Activated naive CD4-positive, alpha-beta T cell treated with anti-CD3 and anti-CD28 coated beads, Interleukin-2, amount 10 ng/mL, durations not matched to agents 7 days and 5 days (primary cell): ENCODE data around the gene MTCL1.
A peak's percentile ranks its signal among the peaks of the same experiment; 100 is the strongest.

Source experiments
- CTCF ChIA-PET: fragments of 350-600 bp; sonication (Branson Sonifier 250); formaldehyde crosslinking; loops from one replicate; lab custom pipeline; 2021; ENCODE audit warnings: antibody characterized with exemption; lab: Charles Lee
- DNase-seq: peaks from one replicate; pipeline ENCODE4 v3.0.0-alpha.2; 2020
- H3K27ac Mint-ChIP-seq: one replicate; pipeline ENCODE4 v1.8.0; 2021; ENCODE audit warnings: mild to moderate bottlenecking, moderate library complexity, mixed read lengths
- H3K27me3 Mint-ChIP-seq: one replicate; pipeline ENCODE4 v1.8.0; 2021; ENCODE audit warnings: mild to moderate bottlenecking, mixed read lengths
- H3K36me3 Mint-ChIP-seq: one replicate; pipeline ENCODE4 v1.8.0; 2021; ENCODE audit warnings: mixed read lengths
- H3K4me1 Mint-ChIP-seq: one replicate; pipeline ENCODE4 v1.8.0; 2021; ENCODE audit warnings: mixed read lengths
- H3K4me3 Mint-ChIP-seq: one replicate; pipeline ENCODE4 v1.8.0; 2021; ENCODE audit warnings: mild to moderate bottlenecking, moderate library complexity, mixed read lengths
- H3K9me3 Mint-ChIP-seq: one replicate; pipeline ENCODE4 v1.8.0; 2021; ENCODE audit warnings: mixed read lengths

The MTCL1 gene

DNA sequence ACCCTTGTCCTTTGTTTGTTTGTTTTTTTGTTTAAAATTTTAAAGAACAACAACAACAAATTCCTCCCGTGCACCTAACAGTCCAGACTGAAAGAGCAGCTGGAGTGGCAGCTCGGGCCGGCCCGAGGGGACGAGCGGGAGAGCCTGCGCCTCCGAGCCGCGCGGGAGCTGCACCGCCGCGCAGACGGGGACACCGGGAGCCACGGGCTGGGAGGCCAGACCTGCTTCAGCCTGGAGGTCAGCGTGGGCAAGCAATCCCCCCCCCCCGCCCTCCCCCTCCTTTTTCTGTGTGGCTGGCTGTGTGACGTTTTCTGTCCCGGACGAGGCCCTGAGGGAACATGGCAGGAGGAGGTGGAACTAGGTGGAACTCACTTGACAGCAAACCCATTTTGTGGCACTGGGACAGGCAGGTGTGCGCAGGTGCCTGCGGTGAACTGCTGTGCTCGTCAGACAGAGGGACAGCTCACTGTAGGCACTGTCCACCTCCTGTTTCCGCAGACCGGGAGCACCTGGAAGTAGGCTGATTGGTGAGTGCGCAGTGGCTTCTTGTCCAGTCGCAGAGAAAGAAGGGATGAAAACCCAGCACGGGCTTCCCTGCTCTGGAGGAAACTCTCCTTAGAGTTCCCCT, 80.6 kb downstream of the MTCL1 start:
- Mint-ChIP-seq H3K27ac (no peak overlapping the region), H3K36me3 (no peaks in the 10 kb centered on the region), H3K4me1 (peaks cover 11% of the 10 kb centered on the region), H3K9me3 (no peaks in the 10 kb centered on the region), H3K4me3 (no peak overlapping the region), H3K27me3 (peaks cover 51% of the 10 kb centered on the region)
- CTCF ChIA-PET: interaction anchor here (0.7 to 1.4 kb wide), 2 partner anchors 89 to 920 kb away, joined by 3 to 8 read pairs; no protein-coding TSS in a partner anchor
- DNase-seq: no peak

DNA sequence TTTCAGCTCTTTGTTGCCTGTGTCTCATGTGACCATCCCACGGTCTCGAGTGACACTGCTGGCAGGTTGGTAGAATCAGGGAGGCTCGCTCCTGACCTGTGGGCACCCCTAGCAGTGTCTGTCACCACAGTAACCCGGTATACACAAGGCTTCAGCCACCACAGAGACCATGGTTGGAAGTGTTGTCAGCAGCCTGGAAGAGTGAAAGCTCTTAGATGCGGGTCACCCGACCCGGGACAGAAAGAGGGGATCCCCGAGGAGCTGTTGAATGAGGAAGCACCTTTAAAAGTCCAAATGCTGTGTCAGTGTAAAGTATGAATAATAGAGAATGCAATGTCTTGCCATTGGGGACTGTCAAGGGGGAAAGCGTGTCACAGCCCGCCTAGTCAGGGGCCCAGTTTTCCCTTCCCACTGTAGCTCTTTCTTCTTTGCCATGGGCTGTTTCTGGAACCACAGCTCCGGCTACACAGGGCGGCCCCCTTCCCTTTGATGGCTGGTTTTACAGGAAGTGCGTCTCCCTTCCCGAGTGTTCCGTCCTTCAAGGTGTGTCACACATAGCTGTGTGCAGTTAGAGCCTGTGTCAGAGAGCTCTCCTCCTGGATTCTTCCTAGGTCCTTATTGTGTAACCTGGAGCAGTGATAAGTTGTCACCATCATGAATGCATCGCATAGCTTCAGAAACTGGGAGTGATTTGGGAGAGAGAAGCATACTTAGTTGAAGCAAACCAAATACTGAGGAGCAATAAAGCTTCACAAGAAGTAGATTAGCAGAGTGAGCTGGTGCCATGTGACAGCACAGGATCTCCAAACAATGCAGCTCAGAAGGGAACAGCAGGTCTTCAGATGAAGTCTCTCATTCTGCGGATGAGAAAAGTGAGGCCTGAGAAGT, 81.4 kb downstream of the MTCL1 start:
- CTCF ChIA-PET: interaction anchor here (0.7 to 1.4 kb wide), 4 partner anchors 9 to 919 kb away, joined by 3 to 8 read pairs (median 3); no protein-coding TSS in a partner anchor
- Mint-ChIP-seq H3K27me3 (peaks cover 49% of the 10 kb centered on the region), H3K36me3 (no peaks in the 10 kb centered on the region), H3K27ac (no peak overlapping the region), H3K9me3 (no peaks in the 10 kb centered on the region), H3K4me1 (peaks cover 11% of the 10 kb centered on the region), H3K4me3 (no peak overlapping the region)
- peak; percentile 29 for DNase-seq

DNA sequence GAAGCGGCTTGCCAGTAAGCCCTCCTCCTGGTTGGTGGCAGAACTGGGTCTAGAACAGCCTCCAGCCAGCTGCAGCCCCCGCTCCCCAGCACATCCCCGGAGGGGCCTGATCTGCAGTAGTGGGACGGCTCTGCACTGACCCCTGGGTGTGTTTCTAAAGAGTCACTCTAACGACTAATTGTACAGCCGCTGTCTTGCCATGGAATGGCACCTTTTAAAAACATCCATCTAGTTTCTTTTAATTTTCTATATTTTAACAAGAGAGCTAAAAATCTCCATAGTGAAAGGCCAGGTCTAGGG, 82.0 kb downstream of the MTCL1 start:
- Mint-ChIP-seq H3K4me1 (peaks cover 11% of the 10 kb centered on the region), H3K27me3 (peaks cover 48% of the 10 kb centered on the region), H3K9me3 (no peaks in the 10 kb centered on the region), H3K4me3 (no peak overlapping the region), H3K36me3 (no peaks in the 10 kb centered on the region), H3K27ac (no peak overlapping the region)
- DNase-seq: no peak
- CTCF ChIA-PET: interaction anchor here (0.6 to 1.4 kb wide), 5 partner anchors 8 to 102 kb away, joined by 3 to 8 read pairs (median 3); no protein-coding TSS in a partner anchor

DNA sequence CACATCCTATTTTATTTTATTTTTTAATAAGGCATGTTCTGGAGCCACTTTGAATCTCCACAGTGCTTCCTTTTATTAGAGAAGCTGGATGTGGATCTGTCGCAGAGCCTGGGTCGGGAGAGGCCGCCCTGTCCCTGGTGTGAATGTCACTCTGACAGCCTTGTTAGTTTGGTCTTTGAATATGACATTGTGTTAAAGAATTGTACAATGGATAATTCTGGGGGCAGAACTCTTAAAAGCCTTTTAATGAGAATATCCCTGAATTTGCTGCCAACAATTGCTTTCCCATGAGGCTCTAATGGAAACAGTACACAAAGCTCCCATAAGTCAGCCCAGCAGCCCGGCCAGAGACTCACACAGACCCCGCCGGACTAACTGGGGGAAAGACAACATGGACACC, 82.4 kb downstream of the MTCL1 start:
- no peak overlapping the region for H3K27ac Mint-ChIP-seq
- H3K9me3 Mint-ChIP-seq: no peaks in the 10 kb centered on the region
- no peaks in the 10 kb centered on the region for H3K36me3 Mint-ChIP-seq
- peaks cover 11% of the 10 kb centered on the region for H3K4me1 Mint-ChIP-seq
- peaks cover 50% of the 10 kb centered on the region for H3K27me3 Mint-ChIP-seq
- H3K4me3 Mint-ChIP-seq: no peak overlapping the region
- CTCF ChIA-PET: interaction anchor here (0.6 to 1.3 kb wide), 2 partner anchors 10 to 20 kb away, joined by 3 read pairs; no protein-coding TSS in a partner anchor
- no peak for DNase-seq

DNA sequence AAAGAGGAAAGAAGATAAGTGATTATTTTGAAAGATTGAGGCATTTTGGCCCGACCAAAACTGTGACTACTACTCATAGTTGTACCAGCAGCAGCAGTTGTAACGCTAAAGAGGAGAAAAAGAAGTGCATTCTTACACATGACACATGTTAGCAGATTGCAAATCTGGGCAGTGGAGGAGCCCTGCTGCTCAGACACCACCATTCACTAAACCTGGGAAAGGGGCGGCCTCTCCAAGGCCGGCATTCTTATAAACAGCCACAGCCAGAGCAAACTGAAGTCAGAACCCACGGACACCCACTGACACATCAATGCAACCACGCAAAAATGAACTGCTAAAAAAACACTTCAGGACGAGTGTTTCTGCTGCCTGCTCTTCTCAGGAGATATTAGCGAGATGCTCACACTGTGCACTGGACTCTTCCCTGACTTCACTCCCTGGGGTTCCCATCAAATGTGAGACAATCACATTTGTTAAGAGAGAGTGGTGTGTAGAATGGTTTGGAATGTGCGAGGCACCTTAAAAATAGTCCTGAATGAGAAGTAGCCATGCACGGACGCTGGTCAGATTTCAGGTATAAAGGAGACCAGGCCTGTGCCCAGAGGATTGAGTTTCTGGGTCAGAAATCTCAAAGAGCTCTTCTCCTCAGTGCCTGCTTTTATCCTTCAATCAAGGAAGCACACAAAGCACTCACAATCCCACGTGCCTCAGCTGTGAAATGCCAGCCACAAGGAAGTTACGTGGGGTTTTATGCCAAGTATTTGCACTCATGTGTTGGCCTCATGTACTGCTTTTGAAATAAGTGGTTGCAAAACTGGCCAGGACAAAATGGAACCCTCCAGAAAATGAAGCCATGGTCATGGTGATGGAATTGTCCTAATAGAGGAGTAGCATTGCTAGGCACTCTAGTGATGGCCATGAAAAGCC, 83.4 kb downstream of the MTCL1 start:
- H3K4me1 Mint-ChIP-seq: peaks cover 11% of the 10 kb centered on the region
- H3K4me3 Mint-ChIP-seq: no peak overlapping the region
- no peak for DNase-seq
- no peak overlapping the region for H3K27ac Mint-ChIP-seq
- H3K9me3 Mint-ChIP-seq: no peaks in the 10 kb centered on the region
- peaks cover 43% of the 10 kb centered on the region for H3K27me3 Mint-ChIP-seq
- H3K36me3 Mint-ChIP-seq: no peaks in the 10 kb centered on the region
- CTCF ChIA-PET: interaction anchor here (1.3 kb wide), 1 partner anchor 19 kb away, joined by 3 read pairs; no protein-coding TSS in a partner anchor

DNA sequence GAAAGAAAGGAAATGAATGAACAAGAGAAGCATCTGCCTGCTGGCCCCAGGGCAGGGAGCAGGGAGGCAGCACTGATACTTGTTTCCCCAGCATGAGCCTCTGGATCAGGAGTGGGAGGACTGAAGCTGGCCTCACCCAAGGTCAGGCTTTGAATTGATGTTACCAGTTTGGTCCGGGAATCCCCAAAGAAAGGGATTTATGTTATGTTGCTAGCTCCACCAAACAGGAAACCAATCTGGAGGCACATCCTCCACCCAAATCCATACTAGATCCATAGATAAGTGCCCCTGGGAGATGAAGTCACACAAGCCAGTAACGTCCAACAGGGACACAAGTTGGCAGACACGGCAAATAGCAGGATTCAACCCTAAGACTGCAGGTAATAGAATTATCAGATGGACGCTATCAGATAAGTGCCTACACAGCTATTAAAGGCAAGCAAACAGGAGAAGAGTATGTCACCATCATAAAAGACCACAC, 85.9 kb downstream of the MTCL1 start:
- Mint-ChIP-seq H3K4me1 (peaks cover 16% of the 10 kb centered on the region), H3K9me3 (no peaks in the 10 kb centered on the region), H3K27me3 (peaks cover 54% of the 10 kb centered on the region), H3K27ac (no peak overlapping the region), H3K36me3 (no peaks in the 10 kb centered on the region), H3K4me3 (no peak overlapping the region)
- no peak for DNase-seq
- CTCF ChIA-PET: no interaction called here

DNA sequence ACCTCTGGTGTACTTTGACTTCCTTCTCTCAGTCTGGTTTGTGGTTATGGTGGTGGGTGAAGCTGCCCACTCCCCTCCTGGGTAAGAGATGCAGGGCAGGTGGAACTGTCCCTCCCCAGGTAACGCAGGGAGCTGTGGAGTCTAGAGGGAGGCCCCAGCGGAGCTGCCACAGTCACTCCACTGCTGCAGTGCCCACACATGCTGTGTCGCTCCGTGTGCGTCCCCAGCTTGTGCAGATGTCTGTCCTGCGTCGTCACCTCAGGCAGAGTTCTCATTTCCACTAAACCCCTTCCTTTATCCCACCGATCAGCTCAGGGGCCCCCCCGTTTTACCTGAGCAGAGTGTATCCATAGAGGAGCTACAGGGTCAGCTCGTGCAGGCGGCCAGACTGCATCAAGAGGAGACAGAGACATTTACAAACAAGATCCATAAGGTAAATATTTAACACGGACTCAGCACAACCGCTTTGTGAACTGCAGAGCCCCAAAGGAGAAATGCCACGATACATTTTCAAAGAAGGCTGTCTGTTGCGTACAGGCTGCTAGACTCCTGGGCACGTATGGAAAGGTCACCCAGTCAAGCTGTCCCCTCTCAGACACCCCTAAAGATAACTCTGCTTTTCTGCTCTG, 87.4 kb downstream of the MTCL1 start:
- Mint-ChIP-seq H3K27ac (no peak overlapping the region), H3K9me3 (no peaks in the 10 kb centered on the region), H3K36me3 (no peaks in the 10 kb centered on the region), H3K4me3 (no peak overlapping the region), H3K27me3 (peaks cover 46% of the 10 kb centered on the region), H3K4me1 (peaks cover 7% of the 10 kb centered on the region)
- DNase-seq: no peak
- CTCF ChIA-PET: interaction anchor here (0.7 kb wide), 1 partner anchor 97 kb away, joined by 3 read pairs; no protein-coding TSS in a partner anchor

DNA sequence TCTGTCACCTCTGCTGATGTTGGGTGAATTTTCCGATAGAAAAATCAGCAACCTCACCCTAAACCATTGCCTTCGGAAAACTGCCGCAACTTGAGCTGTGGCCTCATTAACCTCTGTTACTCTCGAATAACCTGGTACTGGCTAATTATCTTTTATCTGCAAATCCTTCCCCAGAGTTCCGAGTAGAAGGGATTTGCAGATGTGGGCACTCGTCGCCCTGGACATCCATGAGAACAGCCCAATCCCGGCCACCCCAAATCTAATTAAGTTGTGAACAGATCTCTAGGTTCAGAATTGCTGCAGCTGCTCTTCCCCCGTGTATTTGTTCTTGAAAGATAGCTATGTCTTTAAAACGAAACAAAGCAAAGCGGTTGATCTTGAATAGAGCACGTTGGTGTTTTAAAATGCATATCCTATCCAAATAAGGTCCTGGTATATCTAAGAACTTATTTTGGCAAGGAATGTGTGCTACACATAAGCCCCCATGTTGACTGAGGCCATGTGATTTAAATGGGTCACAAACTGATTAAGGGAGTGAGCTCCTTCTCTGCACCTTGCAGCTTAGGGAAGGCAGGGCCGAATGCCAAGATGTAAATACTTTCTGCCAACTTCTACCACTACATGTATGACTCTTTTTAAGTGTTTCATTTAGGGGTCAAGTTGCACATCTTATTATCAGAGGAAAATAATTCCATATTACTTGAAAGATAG, 88.2 kb downstream of the MTCL1 start:
- CTCF ChIA-PET: interaction anchor here (0.7 kb wide), 1 partner anchor 98 kb away, joined by 3 read pairs; no protein-coding TSS in a partner anchor

DNA sequence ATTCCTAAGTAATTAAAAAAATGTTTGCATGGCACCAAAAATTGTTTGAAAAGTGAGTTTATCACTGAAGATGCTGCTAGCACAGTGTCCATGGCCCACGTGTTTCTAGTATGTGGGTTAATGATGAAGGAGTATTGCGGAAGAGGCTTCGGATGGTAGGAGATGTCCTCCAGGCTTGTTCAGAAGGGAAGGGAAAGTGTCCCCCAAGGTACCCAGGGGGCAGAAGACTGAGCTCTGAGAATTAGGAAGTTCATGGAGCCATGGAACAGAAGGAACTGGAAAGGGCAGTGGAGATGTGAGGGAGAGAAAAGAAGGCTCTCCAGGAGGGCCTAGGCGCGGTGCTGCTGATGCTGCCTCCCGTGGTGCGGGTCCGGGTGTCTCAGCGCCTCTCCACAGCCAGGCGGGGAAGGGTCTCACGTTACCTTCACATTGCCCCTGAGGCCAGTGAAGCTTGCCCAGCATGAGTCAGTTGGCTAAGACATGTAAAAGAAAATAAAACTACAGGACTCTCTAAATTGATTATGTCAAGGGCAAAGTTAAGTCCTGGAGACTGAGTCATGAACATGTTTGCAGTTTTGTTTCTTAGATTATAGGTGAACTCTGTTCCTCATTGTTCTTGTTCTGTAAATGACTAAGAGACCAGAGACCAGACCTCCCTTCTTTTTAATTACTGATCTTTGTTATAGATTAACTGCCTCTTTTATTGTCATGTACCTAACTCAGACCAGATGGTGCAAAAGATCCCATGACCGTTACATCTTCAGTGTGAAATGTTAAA, 89.0 kb downstream of the MTCL1 start:
- no peak overlapping the region for H3K27ac Mint-ChIP-seq
- H3K27me3 Mint-ChIP-seq: peaks cover 36% of the 10 kb centered on the region
- no peaks in the 10 kb centered on the region for H3K36me3 Mint-ChIP-seq
- CTCF ChIA-PET: no interaction called here
- H3K4me1 Mint-ChIP-seq: peaks cover 7% of the 10 kb centered on the region
- no peaks in the 10 kb centered on the region for H3K9me3 Mint-ChIP-seq
- no peak overlapping the region for H3K4me3 Mint-ChIP-seq
- DNase-seq: no peak

More for the DNA sequence above, 88.2 kb downstream of the MTCL1 start:
- DNase-seq: no peak
- H3K36me3 Mint-ChIP-seq: no peaks in the 10 kb centered on the region
- no peak overlapping the region for H3K27ac Mint-ChIP-seq
- no peak overlapping the region for H3K4me3 Mint-ChIP-seq
- H3K27me3 Mint-ChIP-seq: peaks cover 42% of the 10 kb centered on the region
- no peaks in the 10 kb centered on the region for H3K9me3 Mint-ChIP-seq
- H3K4me1 Mint-ChIP-seq: peaks cover 7% of the 10 kb centered on the region

DNA sequence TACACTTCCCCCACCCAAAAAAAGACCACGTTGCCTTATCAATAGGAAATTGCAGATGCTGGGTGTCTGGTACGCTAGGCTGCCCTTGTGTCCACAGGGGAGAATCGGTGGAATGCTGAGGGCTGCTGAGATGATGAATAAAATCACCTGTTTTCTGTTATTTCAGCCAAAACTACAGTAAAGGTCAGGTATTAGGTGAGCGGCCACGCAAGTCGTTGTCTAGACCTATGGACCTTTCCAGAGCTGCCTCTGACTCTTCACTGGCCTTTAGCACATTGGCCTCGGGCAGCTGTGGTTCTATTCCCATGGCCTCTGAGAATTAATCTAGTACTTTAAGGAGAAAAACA, 89.6 kb downstream of the MTCL1 start:
- Mint-ChIP-seq H3K4me3 (no peak overlapping the region), H3K27me3 (peaks cover 33% of the 10 kb centered on the region), H3K4me1 (peaks cover 7% of the 10 kb centered on the region), H3K9me3 (no peaks in the 10 kb centered on the region), H3K27ac (no peak overlapping the region), H3K36me3 (no peaks in the 10 kb centered on the region)
- CTCF ChIA-PET: interaction anchor here (1.0 kb wide), 1 partner anchor 8 kb away, joined by 3 read pairs; no protein-coding TSS in a partner anchor
- no peak for DNase-seq

DNA sequence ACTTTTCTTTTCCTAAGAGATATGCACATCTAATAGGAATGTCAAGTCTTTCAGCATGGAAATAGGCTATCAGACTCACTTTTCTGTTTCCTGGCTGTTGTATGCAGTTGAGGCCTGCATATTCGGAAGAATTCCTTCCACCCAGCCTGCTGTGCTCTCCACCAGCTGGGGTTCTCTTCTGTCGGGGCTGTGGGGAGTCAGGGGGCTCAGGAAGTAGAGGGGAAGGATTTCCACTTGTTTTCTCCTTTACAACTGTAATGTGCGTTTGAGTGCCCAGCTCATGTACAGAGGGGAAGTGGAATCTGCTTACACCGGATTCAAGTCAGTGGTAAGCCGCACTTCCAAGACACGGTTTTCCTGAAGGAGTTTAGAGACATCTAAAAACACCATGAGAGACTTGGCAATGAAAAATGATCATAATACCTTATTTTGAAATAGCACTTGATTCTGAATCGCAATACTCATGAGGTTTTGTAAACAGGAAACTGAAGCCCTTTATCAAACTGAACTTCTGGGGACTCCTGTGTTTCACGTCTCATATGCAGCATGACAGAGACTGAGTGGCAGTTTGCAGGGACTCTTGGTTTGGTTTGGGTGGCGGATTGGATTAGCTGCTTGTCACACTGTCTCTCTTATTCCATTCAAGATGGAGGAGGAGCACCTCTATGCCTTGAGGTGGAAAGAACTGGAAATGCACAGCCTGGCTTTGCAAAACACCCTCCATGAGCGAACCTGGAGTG, 90.4 kb downstream of the MTCL1 start:
- Mint-ChIP-seq H3K27ac (no peak overlapping the region), H3K27me3 (peaks cover 29% of the 10 kb centered on the region), H3K36me3 (no peaks in the 10 kb centered on the region), H3K4me1 (peaks cover 7% of the 10 kb centered on the region), H3K4me3 (no peak overlapping the region), H3K9me3 (no peaks in the 10 kb centered on the region)
- DNase-seq: no peak
- CTCF ChIA-PET: interaction anchor here (1.0 kb wide), 1 partner anchor 9 kb away, joined by 3 read pairs; no protein-coding TSS in a partner anchor

DNA sequence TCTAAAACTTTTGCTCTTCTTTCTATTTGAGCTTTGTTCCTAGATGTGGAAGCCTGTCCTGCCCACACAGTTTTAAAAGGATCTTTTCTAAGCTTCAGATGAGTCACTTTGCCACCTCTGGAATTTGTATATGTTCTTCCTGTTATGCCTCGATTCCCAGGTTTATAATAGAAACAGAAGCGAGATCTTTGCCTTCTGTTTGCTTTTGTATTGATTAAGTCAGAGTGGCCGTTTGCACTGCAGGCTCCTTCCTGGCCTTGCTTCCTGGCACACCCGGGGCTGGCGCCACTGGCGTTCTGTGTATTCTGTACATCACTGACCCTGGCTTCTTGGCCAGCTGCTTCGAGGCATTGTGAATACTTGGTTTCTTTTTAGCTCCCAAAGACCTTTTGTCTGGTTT, 91.8 kb downstream of the MTCL1 start:
- Mint-ChIP-seq H3K4me1 (peaks cover 7% of the 10 kb centered on the region), H3K4me3 (no peak overlapping the region), H3K9me3 (no peaks in the 10 kb centered on the region), H3K27me3 (peaks cover 39% of the 10 kb centered on the region), H3K36me3 (no peaks in the 10 kb centered on the region), H3K27ac (no peak overlapping the region)
- CTCF ChIA-PET: no interaction called here
- DNase-seq: no peak
